Liver (tissue), 9 donors: ENCODE data around the gene ADCY9. TPM values are rescaled to one million over a fixed set of nuclear protein-coding genes. Genes with fewer than 3 reads are reported as not detected.

Experiments used
- DNase-seq: peaks from one replicate; pipeline ENCODE4 v3.0.0-alpha.2; 2017; ENCODE audit warnings: low spot score
- H3K27ac ChIP-seq, 2 donors: one replicate each; pipeline ENCODE4 v1.7.0; 2013; ENCODE audit warnings: inconsistent platforms in 2 of 2, low read length in 2 of 2, control low read depth in 1 of 2, low read depth in 1 of 2, mild to moderate bottlenecking in 1 of 2
- H3K27me3 ChIP-seq, 4 donors: one replicate each; pipeline versions ENCODE4 v1.6.1 to v1.7.0; 2013; ENCODE audit warnings: low read length in 3 of 4, inconsistent platforms in 1 of 4, mild to moderate bottlenecking in 1 of 4, moderate library complexity in 1 of 4; ENCODE audit not compliant: control insufficient read depth in 4 of 4, insufficient read depth in 4 of 4
- H3K36me3 ChIP-seq, 4 donors: one replicate each; pipeline versions ENCODE4 v1.6.1 to v1.7.0; 2013; ENCODE audit warnings: low read length in 3 of 4, mild to moderate bottlenecking in 3 of 4, low read depth in 1 of 4, moderate library complexity in 1 of 4; ENCODE audit not compliant: control insufficient read depth in 4 of 4, insufficient read depth in 3 of 4
- H3K4me1 ChIP-seq, 4 donors: one replicate each; pipeline versions ENCODE4 v1.6.1 to v1.7.0; 2013; ENCODE audit warnings: low read length in 3 of 4, mild to moderate bottlenecking in 3 of 4, moderate library complexity in 1 of 4; ENCODE audit not compliant: control insufficient read depth in 4 of 4, insufficient read depth in 4 of 4
- H3K4me3 ChIP-seq, 3 donors: one replicate each; pipeline versions ENCODE4 v1.6.1 to v1.7.0; 2013; ENCODE audit warnings: low read length in 3 of 3, control low read depth in 1 of 3, low read depth in 1 of 3, mild to moderate bottlenecking in 1 of 3
- H3K9ac ChIP-seq, 2 donors: one replicate each; pipeline ENCODE4 v1.7.0; 2013; ENCODE audit warnings: low read length in 2 of 2, mild to moderate bottlenecking in 2 of 2, moderate library complexity in 2 of 2, control low read depth in 1 of 2, low read depth in 1 of 2
- H3K9me3 ChIP-seq, 4 donors: one replicate each; pipeline versions ENCODE4 v1.6.1 to v1.7.0; 2013; ENCODE audit warnings: low read length in 3 of 4; ENCODE audit not compliant: control insufficient read depth in 4 of 4
- ATF3 ChIP-seq: IDR thresholded peaks from 2 replicates; pipeline ENCODE4 v1.6.1; 2016; ENCODE audit warnings: antibody characterized with exemption
- CTCF ChIP-seq: fragments of 150-350 bp; IDR thresholded peaks from 2 replicates; pipeline ENCODE4 v1.5.1; 2017; ENCODE audit warnings: improper control_type of control experiment, low read depth, low read length; ENCODE audit not compliant: missing input control
- EGR1 ChIP-seq, 2 donors: IDR thresholded peaks; 2 replicates each; pipeline ENCODE4 v1.6.1; 2016 to 2018; ENCODE audit warnings: antibody characterized with exemption in 2 of 2, low read depth in 2 of 2
- FOXA1 ChIP-seq: IDR thresholded peaks from 2 replicates; pipeline ENCODE4 v1.6.1; 2016; ENCODE audit warnings: antibody characterized with exemption
- GABPA ChIP-seq, 2 donors: IDR thresholded peaks in 1 of 2; conservative IDR thresholded peaks in 1 of 2; 2 replicates each; pipeline ENCODE4 v1.6.1; 2016; ENCODE audit warnings: antibody characterized with exemption in 2 of 2, mild to moderate bottlenecking in 1 of 2, moderate library complexity in 1 of 2
- HNF4A ChIP-seq, 2 donors: conservative IDR thresholded peaks; 2 replicates each; pipeline ENCODE4 v1.6.1; 2016; ENCODE audit warnings: antibody characterized with exemption in 2 of 2, mild to moderate bottlenecking in 2 of 2
- HNF4G ChIP-seq: IDR thresholded peaks from 2 replicates; pipeline ENCODE4 v1.6.1; 2016; ENCODE audit warnings: antibody characterized with exemption
- JUND ChIP-seq, 2 donors: IDR thresholded peaks; 2 replicates each; pipeline ENCODE4 v1.6.1; 2016; ENCODE audit warnings: antibody characterized with exemption in 2 of 2
- MAX ChIP-seq: IDR thresholded peaks from 2 replicates; pipeline ENCODE4 v1.6.1; 2016; ENCODE audit warnings: antibody characterized with exemption
- NR2F2 ChIP-seq: IDR thresholded peaks from 2 replicates; pipeline ENCODE4 v1.6.1; 2016; ENCODE audit warnings: antibody characterized with exemption
- RAD21 ChIP-seq, 2 donors: IDR thresholded peaks; 2 replicates each; pipeline ENCODE4 v1.6.1; 2016; ENCODE audit warnings: antibody characterized with exemption in 2 of 2, mild to moderate bottlenecking in 2 of 2
- REST ChIP-seq: IDR thresholded peaks from 2 replicates; pipeline ENCODE4 v1.6.1; 2016; ENCODE audit warnings: antibody characterized with exemption, mild to moderate bottlenecking
- RXRA ChIP-seq, 2 donors: IDR thresholded peaks; 2 replicates each; pipeline ENCODE4 v1.6.1; 2017 to 2018; ENCODE audit warnings: antibody characterized with exemption in 2 of 2, mild to moderate bottlenecking in 1 of 2
- SP1 ChIP-seq: IDR thresholded peaks from 2 replicates; pipeline ENCODE4 v1.6.1; 2018; ENCODE audit warnings: antibody characterized with exemption, mild to moderate bottlenecking
- TAF1 ChIP-seq: conservative IDR thresholded peaks from 2 replicates; pipeline ENCODE4 v1.6.1; 2016; ENCODE audit warnings: antibody characterized with exemption, mild to moderate bottlenecking
- YY1 ChIP-seq: IDR thresholded peaks from 2 replicates; pipeline ENCODE4 v1.6.1; 2016; ENCODE audit warnings: antibody characterized with exemption, mild to moderate bottlenecking
- ZBTB33 ChIP-seq: IDR thresholded peaks from 2 replicates; pipeline ENCODE4 v1.6.1; 2016; ENCODE audit warnings: antibody characterized with exemption
- WGBS: extraction: QIAGEN DNeasy Blood & Tissue Kit; methylation state at CpG from one replicate; pipeline ENCODE4 v1.1.7; 2013; 5-methylcytosine and 5-hydroxymethylcytosine counted together
- polyA plus RNA-seq, 2 donors: library from polyadenylated mRNA; stranded (reverse) in 1 of 2; unstranded in 1 of 2; fragments of 200-250 nt in 1 of 2; fragments of >200 nt in 1 of 2; fragmentation: Nextera tagmentation in 1 of 2; extraction: Ambion mirVana in 1 of 2; gene quantifications; one replicate each; pipeline versions ENCODE4 v1.2.1 to v1.2.3, GENCODE V29; 2013 to 2015
- total RNA-seq, 2 donors: library from RNA; depleted of rRNA; stranded (reverse); fragments of >200 nt; gene quantifications; one replicate each; pipeline ENCODE4 v1.2.3, GENCODE V29; 2014
- donor health status: healthy.
- donor health status: healthy.
- donor health status: healthy.
- donor health status: healthy.
- donor health status: healthy.

ADCY9 gene
- total and polyA plus RNA-seq, 4 donors = 3.6 to 25.1 (median 11.0) TPM

GRCh38 chr16:3987231-3987630, 129.0 kb downstream of the ADCY9 start (continued):
- TF ChIP-seq REST (no peak), TAF1 (no peak), HNF4A (conservative IDR thresholded peaks at IDR 0.05) (no peak), RAD21 (IDR thresholded peaks at IDR 0.05) (no peak), HNF4G (no peak), NR2F2 (no peak), EGR1 (IDR thresholded peaks at IDR 0.05; ENCODE audit: low read depth in 2 of 2) (no peak), JUND (IDR thresholded peaks at IDR 0.05) (no peak), RXRA (IDR thresholded peaks at IDR 0.05) (no peak), GABPA (IDR thresholded peaks at IDR 0.05 in 1 of 2, conservative IDR thresholded peaks at IDR 0.05 in 1 of 2) (no peak), YY1 (no peak)

- H3K36me3 ChIP-seq = peaks cover 0 to 14% (median 4%) of the 10 kb centered on the region in 4 donors
- H3K4me1 ChIP-seq = peaks cover 0 to 7% (median 3%) of the 10 kb centered on the region in 4 donors
- no peak overlapping the region for H3K9ac ChIP-seq
- H3K27me3 ChIP-seq = no peaks in the 10 kb centered on the region
- no peak overlapping the region for H3K27ac ChIP-seq
- no peaks in the 10 kb centered on the region for H3K9me3 ChIP-seq
- 93% methylated on average over 13 of the region's 13 CpGs for WGBS
- no peak for DNase-seq
- TF ChIP-seq YY1 (no peak), SP1 (no peak), FOXA1 (no peak), JUND (IDR thresholded peaks at IDR 0.05) (no peak)
- no peak overlapping the region for H3K4me3 ChIP-seq
Observed at GRCh38 chr16:3986235-3986544, 130.1 kb downstream of the ADCY9 start.

GRCh38 chr16:3984111-3985060, 131.9 kb downstream of the ADCY9 start:
- H3K4me3 ChIP-seq = no peak overlapping the region
- WGBS = 93% methylated on average over 31 of the region's 31 CpGs
- peaks cover 0 to 13% (median 6%) of the 10 kb centered on the region in 4 donors for H3K36me3 ChIP-seq
- H3K9ac ChIP-seq = no peak overlapping the region
- TF ChIP-seq ATF3 (no peak), CTCF (no peak), ZBTB33 (no peak), MAX (no peak)
- no peak for DNase-seq
- H3K4me1 ChIP-seq = peaks cover 0 to 7% (median 3%) of the 10 kb centered on the region in 4 donors
- no peak overlapping the region for H3K27ac ChIP-seq
- H3K27me3 ChIP-seq = no peaks in the 10 kb centered on the region
- no peaks in the 10 kb centered on the region for H3K9me3 ChIP-seq
